OCI-LY1 (cell line): Measurements from ENCODE around the gene MS4A10.

Experiments used
- H2AFZ ChIP-seq: fragments of 200-600 bp; sonication (generic), shearing (Covaris generic); 2 replicates; pipeline ENCODE4 v1.6.0; 2014; ENCODE audit warnings: antibody characterized with exemption, mild to moderate bottlenecking, low read length
- H3F3A ChIP-seq: fragments of 200-600 bp; sonication (generic), shearing (Covaris generic); 2 replicates; pipeline ENCODE4 v1.6.0; 2014; ENCODE audit warnings: mild to moderate bottlenecking, antibody characterized with exemption, low read length, moderate library complexity; ENCODE audit not compliant: insufficient read depth
- H3K27ac ChIP-seq: fragments of 200-600 bp; sonication (generic); 2 replicates; pipeline ENCODE4 v1.5.1; 2014; ENCODE audit warnings: low read length, mixed run types, mild to moderate bottlenecking, low read depth; ENCODE audit not compliant: poor library complexity, severe bottlenecking
- H3K27me3 ChIP-seq: fragments of 200-600 bp; sonication (generic); 2 replicates; pipeline ENCODE4 v1.6.0; 2014; ENCODE audit warnings: antibody characterized with exemption, mild to moderate bottlenecking, low read length, moderate library complexity; ENCODE audit not compliant: insufficient read depth
- H3K36me3 ChIP-seq: fragments of 200-600 bp; sonication (generic); 2 replicates; pipeline ENCODE4 v1.6.1; 2014; ENCODE audit warnings: mild to moderate bottlenecking, antibody characterized with exemption, low read length, moderate library complexity, mixed read lengths; ENCODE audit not compliant: insufficient read depth
- H3K4me1 ChIP-seq: fragments of 200-600 bp; sonication (generic); 2 replicates; pipeline ENCODE4 v1.5.1; 2014; ENCODE audit warnings: mild to moderate bottlenecking, low read length, moderate library complexity; ENCODE audit not compliant: insufficient read depth, severe bottlenecking
- H3K4me2 ChIP-seq: fragments of 200-600 bp; sonication (generic), shearing (Covaris generic); 2 replicates; pipeline ENCODE4 v1.6.1; 2014; ENCODE audit warnings: low read length
- H3K4me3 ChIP-seq: fragments of 200-600 bp; sonication (generic); 2 replicates; pipeline ENCODE4 v1.5.1; 2014; ENCODE audit warnings: low read length, low read depth, mild to moderate bottlenecking, mixed read lengths; ENCODE audit not compliant: poor library complexity, severe bottlenecking
- H3K79me2 ChIP-seq: fragments of 200-600 bp; shearing (Covaris generic); 2 replicates; pipeline ENCODE4 v1.6.1; 2016; ENCODE audit warnings: mixed run types, low read length, mixed read lengths; ENCODE audit not compliant: insufficient read depth
- H3K9ac ChIP-seq: fragments of 200-600 bp; sonication (generic), shearing (Covaris generic); 2 replicates; pipeline ENCODE4 v1.6.1; 2014; ENCODE audit warnings: mild to moderate bottlenecking, low read length, mixed read lengths
- H3K9me2 ChIP-seq: fragments of 200-600 bp; sonication (generic), shearing (Covaris generic); 2 replicates; pipeline ENCODE4 v1.6.1; 2014; ENCODE audit warnings: low read depth, mild to moderate bottlenecking, low read length, mixed read lengths
- H3K9me3 ChIP-seq: fragments of 200-600 bp; shearing (Covaris generic); 2 replicates; pipeline ENCODE4 v1.6.1; 2014; ENCODE audit warnings: low read length, mixed read lengths
- H4K20me1 ChIP-seq: fragments of 200-600 bp; sonication (generic), shearing (Covaris generic); 2 replicates; pipeline ENCODE4 v1.6.0; 2016; ENCODE audit warnings: mild to moderate bottlenecking, low read length; ENCODE audit not compliant: insufficient read depth
- CTCF ChIP-seq: fragments of 200-600 bp; sonication (generic), shearing (Covaris generic); IDR thresholded peaks from 2 replicates; pipeline ENCODE4 v1.5.1; 2017; ENCODE audit warnings: mild to moderate bottlenecking, antibody characterized with exemption, low read length, moderate library complexity, mixed read lengths
- EZH2 ChIP-seq: fragments of 200-600 bp; sonication (generic), shearing (Covaris generic); IDR thresholded peaks from 2 replicates; pipeline ENCODE4 v1.8.0; 2017; ENCODE audit warnings: borderline replicate concordance, mixed run types, mild to moderate bottlenecking, antibody characterized with exemption, low read length, moderate library complexity, mixed read lengths

Gene MS4A10

GRCh38 chr11:60813324-60813723, 28.2 kb downstream of the MS4A10 start:
- Histone ChIP-seq H3K9ac (no peak overlapping the region), H3F3A (no peaks in the 10 kb centered on the region), H3K27ac (no peak overlapping the region), H3K9me2 (no peaks in the 10 kb centered on the region), H3K79me2 (no peaks in the 10 kb centered on the region), H3K9me3 (peaks cover 9% of the 10 kb centered on the region; the same call in 1 of the 2 replicates), H2AFZ (no peak overlapping the region), H3K27me3 (no peaks in the 10 kb centered on the region; the same call in 1 of the 2 replicates), H3K4me2 (no peak overlapping the region), H4K20me1 (no peaks in the 10 kb centered on the region), H3K4me1 (no peaks in the 10 kb centered on the region), H3K36me3 (no peaks in the 10 kb centered on the region), H3K4me3 (no peak overlapping the region)
- TF ChIP-seq CTCF, result no peak
- no peak for TF ChIP-seq EZH2

DNA sequence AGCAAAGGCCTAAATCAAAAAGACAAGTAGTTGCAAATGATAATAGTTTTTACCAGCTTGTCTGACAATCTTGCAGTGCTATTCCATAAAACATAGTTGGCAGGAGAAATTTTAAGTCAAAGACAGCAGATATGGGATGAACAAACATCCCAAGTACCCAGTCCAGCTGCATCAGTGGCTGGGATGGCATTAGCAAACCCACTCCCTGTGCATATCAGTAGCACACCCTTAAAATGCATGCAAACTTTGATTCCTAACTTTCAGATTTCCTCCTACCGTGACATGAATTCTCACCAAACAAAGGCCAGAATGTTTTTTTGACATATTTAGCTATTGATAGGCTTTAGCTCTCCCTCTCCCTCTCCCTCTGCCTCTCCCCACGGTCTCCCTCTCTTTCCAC, 29.0 kb downstream of the MS4A10 start:
- Histone ChIP-seq H3F3A (no peaks in the 10 kb centered on the region), H3K4me1 (no peaks in the 10 kb centered on the region), H3K9me2 (no peaks in the 10 kb centered on the region), H3K9ac (no peak overlapping the region), H3K27me3 (no peaks in the 10 kb centered on the region; the same call in 1 of the 2 replicates), H3K4me2 (no peak overlapping the region), H3K79me2 (no peaks in the 10 kb centered on the region), H2AFZ (no peak overlapping the region), H4K20me1 (no peaks in the 10 kb centered on the region), H3K9me3 (peaks cover 9% of the 10 kb centered on the region; the same call in 1 of the 2 replicates), H3K27ac (no peak overlapping the region), H3K36me3 (no peaks in the 10 kb centered on the region), H3K4me3 (no peak overlapping the region)
- TF ChIP-seq EZH2 (no peak), CTCF (no peak)

GRCh38 chr11:60816590-60817157, 31.5 kb downstream of the MS4A10 start:
- no peak for TF ChIP-seq EZH2
- TF ChIP-seq CTCF, result no peak
- no peaks in the 10 kb centered on the region for H4K20me1 ChIP-seq

More at GRCh38 chr11:60816590-60817157, 31.5 kb downstream of the MS4A10 start:
- no peak overlapping the region for H3K4me3 ChIP-seq
- H3F3A ChIP-seq, result no peaks in the 10 kb centered on the region
- no peak overlapping the region for H3K4me2 ChIP-seq
- H3K27me3 ChIP-seq, result no peaks in the 10 kb centered on the region; the same call in 1 of the 2 replicates
- no peaks in the 10 kb centered on the region for H3K9me2 ChIP-seq
- H3K4me1 ChIP-seq, result no peaks in the 10 kb centered on the region
- H3K9ac ChIP-seq, result no peak overlapping the region
- H3K36me3 ChIP-seq, result no peaks in the 10 kb centered on the region
- peaks cover 9% of the 10 kb centered on the region; the same call in 1 of the 2 replicates for H3K9me3 ChIP-seq
- no peaks in the 10 kb centered on the region for H3K79me2 ChIP-seq
- H3K27ac ChIP-seq, result no peak overlapping the region
- H2AFZ ChIP-seq, result no peak overlapping the region
